GM21423 (cell line): ENCODE measurements around the gene NUDT13.

Experiments used
- ATAC-seq: cut with Tn5 transposase; IDR thresholded peaks from one replicate; pipeline ENCODE4 v1.9.1; 2021; ENCODE audit warnings: mild to moderate bottlenecking, moderate library complexity; ENCODE audit not compliant: unreplicated experiment

Gene NUDT13

DNA sequence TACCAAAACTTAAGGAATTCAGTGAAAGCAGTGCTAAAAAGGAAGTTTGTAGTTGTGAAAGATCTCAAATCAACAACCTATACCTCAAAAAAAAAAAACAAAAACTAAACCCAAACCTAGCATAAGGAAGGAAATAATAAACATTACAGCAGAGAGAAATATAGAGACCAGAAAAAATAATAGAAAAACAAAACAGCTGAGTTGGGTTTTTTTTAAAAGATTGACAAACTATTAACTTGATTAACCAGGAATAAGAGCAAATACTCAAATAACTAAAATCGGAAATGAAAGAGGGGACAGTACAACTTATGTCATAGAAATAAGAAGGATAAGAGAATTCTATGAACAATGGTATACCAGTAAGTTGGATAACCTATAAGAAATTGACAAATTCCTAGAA lies 50.8 kb downstream of the NUDT13 start:
- no peak for ATAC-seq

DNA sequence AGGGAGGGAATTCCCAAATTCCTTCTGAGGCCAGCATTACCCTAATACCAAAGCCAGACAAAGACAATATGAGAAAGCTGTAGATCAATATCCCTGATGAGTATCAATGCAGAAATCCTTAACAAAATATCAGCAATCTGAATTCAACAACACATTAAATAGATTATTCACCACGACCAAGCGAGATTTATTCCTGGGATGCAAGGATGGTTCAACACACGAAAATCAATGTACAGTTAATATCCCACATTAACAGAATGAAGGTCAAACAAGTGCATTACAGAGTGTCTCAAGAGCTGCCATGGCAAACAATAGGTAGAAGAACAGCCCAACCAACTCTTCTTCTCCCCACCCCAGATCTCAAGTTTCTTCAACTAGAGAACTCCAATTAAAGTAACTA lies 51.4 kb downstream of the NUDT13 start:
- no peak for ATAC-seq

DNA sequence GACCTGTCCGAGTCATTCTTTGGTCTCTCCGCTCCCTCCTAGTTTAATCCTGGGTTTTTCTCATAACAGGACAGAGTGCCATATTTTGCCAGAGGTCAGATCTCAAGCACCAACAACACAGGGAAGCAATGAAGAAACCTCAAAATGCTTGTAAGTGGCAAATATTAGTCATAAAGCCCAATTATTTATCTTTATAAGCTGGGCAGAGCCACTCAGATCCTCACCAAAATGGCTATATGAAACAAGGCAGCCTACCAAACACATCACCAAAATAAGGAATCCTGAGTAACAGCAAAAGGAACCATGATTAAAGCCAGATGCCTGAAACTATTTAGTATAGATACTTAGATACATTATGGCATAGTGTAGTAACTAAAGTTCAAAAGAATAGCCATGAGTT lies 52.8 kb downstream of the NUDT13 start:
- ATAC-seq: no peak

DNA sequence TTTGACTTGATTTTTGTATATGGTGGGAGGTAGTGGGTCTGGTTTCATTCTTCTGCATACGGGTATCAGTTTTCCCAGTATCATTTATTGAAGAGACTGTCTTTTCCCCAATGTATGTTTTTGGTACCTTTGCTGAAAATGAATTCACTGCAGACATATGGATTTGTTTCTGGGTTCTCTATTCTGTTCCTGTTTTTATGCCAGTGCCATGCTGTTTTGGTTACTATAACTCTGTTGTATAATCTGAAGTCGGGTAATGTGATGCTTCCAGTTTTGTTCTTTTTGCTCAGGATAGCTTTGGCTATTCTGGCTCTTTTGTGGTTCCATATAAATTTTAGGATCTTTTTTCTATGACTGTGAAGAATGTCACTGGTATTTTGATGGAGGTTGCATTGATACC lies 56.7 kb downstream of the NUDT13 start:
- no peak for ATAC-seq

DNA sequence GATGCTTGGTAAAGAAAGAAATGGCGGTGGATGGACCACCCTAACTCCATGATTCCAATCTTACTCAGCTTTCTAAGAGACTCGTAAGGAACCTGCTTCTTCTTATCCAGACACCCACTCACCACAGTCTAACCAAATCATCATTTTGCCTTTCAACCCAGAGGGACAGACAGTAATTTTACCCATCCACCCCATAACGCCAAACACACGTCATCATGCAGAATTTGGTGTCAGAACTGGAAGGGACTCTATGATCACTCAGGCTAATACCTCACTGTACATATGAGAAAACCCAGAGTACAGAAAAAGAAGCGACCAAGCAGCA lies 57.2 kb downstream of the NUDT13 start:
- ATAC-seq: peak; percentile 1

DNA sequence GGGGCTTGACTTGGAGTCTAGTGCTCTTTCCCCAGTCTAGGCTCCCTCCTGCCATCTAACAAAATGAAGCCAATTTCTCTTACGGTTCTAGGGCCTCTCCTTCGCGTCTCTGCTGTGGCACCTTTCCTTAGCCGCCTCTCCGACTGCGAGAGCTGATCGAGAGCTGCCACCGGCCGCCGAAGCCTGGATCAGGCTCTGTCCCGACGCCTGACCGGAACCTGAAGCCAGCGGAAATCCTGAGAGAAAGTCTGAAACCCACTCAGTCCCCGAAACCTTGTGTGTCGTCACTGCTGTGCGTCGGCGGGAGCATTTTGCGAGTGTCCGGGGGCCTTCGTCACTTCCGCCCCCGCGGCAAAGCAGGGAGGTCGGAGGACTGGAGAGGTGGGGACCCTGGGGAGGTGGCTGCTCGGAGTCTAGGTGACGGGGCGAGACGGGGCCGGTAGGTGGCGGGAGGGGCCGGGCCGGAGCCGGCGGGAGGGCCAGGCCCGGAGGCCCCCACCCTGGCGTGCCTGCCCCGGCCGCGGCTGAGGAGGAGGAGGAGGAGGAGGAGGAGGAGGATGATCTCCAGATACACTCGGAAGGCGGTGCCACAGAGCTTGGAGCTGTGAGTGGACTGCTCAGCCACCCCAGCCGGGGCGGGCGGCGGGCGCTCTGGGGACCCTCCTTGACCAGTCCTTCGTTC lies 57.7 kb downstream of the NUDT13 start, which contains the start of the genes ECD and FAM149B1:
Gene ECD, minus strand, starts transcription at position 226 of the 682 bp plus-strand sequence. CDS start 4,071 bp downstream, outside the sequence.
Gene FAM149B1, plus strand, starts transcription at position 337 of the 682 bp plus-strand sequence. Its CDS starts 221 bp downstream, at position 558.
- ATAC-seq: peak; percentile 89

DNA sequence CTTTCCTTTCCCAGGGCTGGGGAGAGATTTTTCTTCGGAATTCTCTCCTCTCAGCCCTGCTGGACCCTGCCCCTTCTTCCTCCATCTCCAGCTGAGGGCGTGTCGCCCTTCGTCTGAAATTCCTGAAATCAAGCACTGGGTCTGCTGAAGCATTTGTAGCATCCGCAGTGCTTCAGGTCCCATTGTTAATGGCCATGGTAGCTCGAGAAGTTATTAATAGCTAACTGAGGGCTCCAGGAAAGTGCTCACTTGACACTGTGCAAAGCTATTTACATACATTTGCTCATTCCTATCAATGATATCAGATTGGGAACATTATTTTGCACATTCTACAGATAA lies 58.2 kb downstream of the NUDT13 start:
- no peak for ATAC-seq

DNA sequence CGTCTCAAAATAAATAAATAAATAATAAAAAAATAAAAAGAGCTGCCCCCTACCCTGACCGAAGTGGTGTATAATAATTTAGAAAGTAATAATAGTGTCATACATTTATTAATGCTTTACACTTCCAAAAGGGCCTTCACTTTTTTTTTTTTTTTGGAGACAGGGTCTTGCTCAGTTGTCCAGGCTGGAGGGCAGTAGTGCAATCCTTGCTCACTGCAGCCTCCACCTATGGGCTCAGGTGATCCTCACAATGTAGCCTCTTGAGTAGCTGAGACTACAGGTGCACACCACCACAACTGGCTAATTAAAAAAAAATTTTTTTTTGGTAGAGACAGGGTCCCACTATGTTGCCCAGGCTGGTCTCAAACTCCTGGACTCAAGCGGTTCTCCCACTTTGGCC lies 59.1 kb downstream of the NUDT13 start:
- ATAC-seq: no peak

DNA sequence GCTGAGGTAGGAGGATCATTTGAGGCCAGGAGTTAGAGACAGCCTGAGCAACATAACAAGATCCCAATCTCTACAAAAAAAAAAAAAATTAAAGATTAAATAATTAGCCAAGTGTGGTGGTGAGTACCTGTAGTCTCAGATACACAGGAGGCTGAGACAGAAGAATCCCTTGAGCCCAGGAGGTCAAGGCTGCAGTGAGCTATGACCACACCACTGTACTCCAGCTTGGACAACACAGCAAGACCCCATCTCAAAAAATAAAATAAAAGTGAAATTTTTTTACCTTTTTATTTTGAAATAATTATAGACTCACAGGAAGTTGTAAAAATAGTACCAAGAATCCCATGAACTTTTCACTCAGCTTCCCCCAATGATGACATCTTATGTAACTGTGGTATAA lies 62.6 kb downstream of the NUDT13 start:
- no peak for ATAC-seq

DNA sequence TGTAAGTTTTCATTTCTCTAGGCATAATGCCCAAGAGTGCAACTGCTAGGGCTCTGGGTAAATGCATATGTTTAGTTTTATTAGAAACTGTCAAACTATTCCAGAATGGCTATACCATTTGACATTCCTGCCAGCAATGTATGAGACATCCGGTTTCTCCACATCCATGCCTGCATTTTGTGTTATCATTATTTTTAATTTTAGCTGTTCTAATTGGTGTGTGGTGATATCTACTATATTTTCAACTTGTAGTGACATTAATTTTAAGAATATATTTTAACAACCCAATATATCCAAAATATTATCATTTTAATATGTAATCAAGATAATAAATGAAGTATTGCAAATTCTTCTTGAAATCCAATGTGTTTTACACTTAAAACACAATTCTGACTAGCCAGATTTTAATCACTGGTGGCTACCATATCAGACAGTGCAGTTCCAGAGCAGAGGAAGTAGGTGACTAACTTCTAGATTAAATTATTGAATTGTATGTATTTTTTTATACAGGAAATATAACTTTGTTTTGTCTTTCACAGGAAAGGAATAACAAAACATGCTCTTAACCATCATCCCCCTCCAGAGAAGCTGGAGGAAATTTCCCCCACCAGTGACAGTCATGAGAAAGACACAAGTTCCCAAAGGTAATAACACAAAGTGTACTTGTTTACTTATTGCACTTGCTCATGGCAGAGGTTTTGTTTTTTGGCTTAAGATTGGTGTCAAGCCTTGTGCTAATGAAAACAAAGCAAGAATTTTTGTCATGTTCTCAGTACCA lies 64.1 kb downstream of the NUDT13 start:
- no peak for ATAC-seq
